Mesendoderm (in vitro differentiated cells): ENCODE measurements around the gene KRTAP5-1.
"Not testable (repeated sequence)": the region's sequence is repeated elsewhere in the genome, so short reads cannot be mapped to it uniquely, and the experiment has no call there.

ENCODE experiments used
- DNase-seq: peaks from one replicate; pipeline ENCODE4 v3.0.0; 2013
- H2AK5ac ChIP-seq: 2 replicates; pipeline ENCODE4 v1.6.1; 2013; ENCODE audit warnings: low read length, inconsistent platforms
- H2BK120ac ChIP-seq: 2 replicates; pipeline ENCODE4 v1.6.1; 2013; ENCODE audit warnings: low read depth, mild to moderate bottlenecking, low read length, moderate library complexity, mixed read lengths
- H2BK15ac ChIP-seq: replicated peaks from 2 replicates; pipeline ENCODE4 v1.6.1; 2013; ENCODE audit warnings: low read depth, mild to moderate bottlenecking, moderate library complexity
- H2BK5ac ChIP-seq: 2 replicates; pipeline ENCODE4 v1.6.1; 2013; ENCODE audit warnings: low read length, inconsistent platforms
- H3K18ac ChIP-seq: 2 replicates; pipeline ENCODE4 v1.6.1; 2013; ENCODE audit warnings: mild to moderate bottlenecking, low read length, mixed read lengths
- H3K23ac ChIP-seq: one replicate; pipeline ENCODE4 v1.6.1; 2013; ENCODE audit warnings: low read length
- H3K27ac ChIP-seq: 2 replicates; pipeline ENCODE4 v1.5.1; 2013; ENCODE audit warnings: low read depth, mild to moderate bottlenecking, inconsistent platforms, low read length, moderate library complexity
- H3K27me3 ChIP-seq: 2 replicates; pipeline ENCODE4 v1.6.1; 2013; ENCODE audit warnings: low read length, control low read depth, mild to moderate bottlenecking, inconsistent platforms; ENCODE audit not compliant: insufficient read depth, poor library complexity
- H3K36me3 ChIP-seq: 2 replicates; pipeline ENCODE4 v1.6.1; 2013; ENCODE audit warnings: low read length, inconsistent platforms; ENCODE audit not compliant: control insufficient read depth, insufficient read depth
- H3K4ac ChIP-seq: one replicate; pipeline ENCODE4 v1.6.1; 2013; ENCODE audit warnings: low read depth, mild to moderate bottlenecking, low read length, moderate library complexity
- H3K4me1 ChIP-seq: 2 replicates; pipeline ENCODE4 v1.6.1; 2013; ENCODE audit warnings: low read depth, low read length, inconsistent platforms; ENCODE audit not compliant: control insufficient read depth
- H3K4me2 ChIP-seq: 2 replicates; pipeline ENCODE4 v1.6.1; 2013; ENCODE audit warnings: low read length
- H3K4me3 ChIP-seq: 2 replicates; pipeline ENCODE4 v1.5.1; 2013; ENCODE audit warnings: mild to moderate bottlenecking, low read length
- H3K56ac ChIP-seq: one replicate; pipeline ENCODE4 v1.6.1; 2013; ENCODE audit warnings: low read length
- H3K79me1 ChIP-seq: 2 replicates; pipeline ENCODE4 v1.6.1; 2013; ENCODE audit warnings: low read length, inconsistent platforms
- H3K79me2 ChIP-seq: 2 replicates; pipeline ENCODE4 v1.6.1; 2013; ENCODE audit warnings: mild to moderate bottlenecking, low read length; ENCODE audit not compliant: control insufficient read depth, insufficient read depth
- H3K9ac ChIP-seq: 2 replicates; pipeline ENCODE4 v1.6.1; 2013; ENCODE audit warnings: low read length, inconsistent platforms
- H4K5ac ChIP-seq: one replicate; pipeline ENCODE4 v1.6.1; 2013; ENCODE audit warnings: low read length
- H4K8ac ChIP-seq: one replicate; pipeline ENCODE4 v1.6.1; 2013; ENCODE audit warnings: low read depth, mild to moderate bottlenecking, control low read depth, low read length, moderate library complexity
- WGBS: extraction: QIAGEN DNeasy Blood & Tissue Kit; methylation state at CpG from one replicate; pipeline ENCODE4 v1.1.7; 2013; ENCODE audit warnings: low lambda C conversion rate, missing lambda C conversion rate; ENCODE audit not compliant: insufficient coverage; ENCODE audit errors: extremely low coverage; 5-methylcytosine and 5-hydroxymethylcytosine counted together

Gene KRTAP5-1

DNA sequence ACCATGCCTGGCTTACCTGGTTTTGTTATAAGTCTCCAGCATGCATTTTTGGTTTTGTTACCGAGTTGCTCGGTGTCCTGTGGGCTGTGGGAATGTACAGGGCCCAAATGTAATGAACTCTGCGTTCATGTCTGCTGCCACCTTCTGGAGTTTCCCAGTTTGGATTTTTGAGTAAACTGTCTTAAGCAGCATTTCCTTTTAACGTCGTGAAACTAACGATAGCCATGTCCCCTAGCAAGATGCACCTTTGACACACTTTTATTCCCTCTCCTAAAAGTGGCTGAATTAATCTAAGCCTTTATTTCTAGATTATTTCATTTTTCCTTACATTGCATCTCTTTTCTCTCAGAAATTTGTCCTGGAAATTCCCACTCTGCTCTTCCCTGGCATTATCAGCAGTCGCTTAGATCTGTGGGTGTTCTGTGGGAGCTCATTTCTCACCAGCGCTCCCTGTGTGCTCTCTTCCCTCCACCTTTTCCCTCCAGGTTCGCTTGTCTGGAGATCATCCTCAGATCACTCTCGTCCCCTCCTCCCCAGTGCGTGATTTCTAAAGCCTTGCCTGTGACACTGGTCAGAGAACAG, 11.0 kb upstream of the KRTAP5-1 start:
- H2AK5ac ChIP-seq, H4K8ac ChIP-seq, H3K79me2 ChIP-seq, H3K56ac ChIP-seq, H2BK15ac ChIP-seq, H3K4ac ChIP-seq, H3K27ac ChIP-seq, H3K4me1 ChIP-seq, H3K23ac ChIP-seq, DNase-seq, H3K27me3 ChIP-seq, H3K36me3 ChIP-seq, H3K4me2 ChIP-seq, H4K5ac ChIP-seq, H2BK120ac ChIP-seq, H3K79me1 ChIP-seq, H2BK5ac ChIP-seq, H3K4me3 ChIP-seq, H3K9ac ChIP-seq, H3K18ac ChIP-seq: not testable (repeated sequence)
- WGBS: no CpG with 5 or more reads among the region's 11 CpGs

DNA sequence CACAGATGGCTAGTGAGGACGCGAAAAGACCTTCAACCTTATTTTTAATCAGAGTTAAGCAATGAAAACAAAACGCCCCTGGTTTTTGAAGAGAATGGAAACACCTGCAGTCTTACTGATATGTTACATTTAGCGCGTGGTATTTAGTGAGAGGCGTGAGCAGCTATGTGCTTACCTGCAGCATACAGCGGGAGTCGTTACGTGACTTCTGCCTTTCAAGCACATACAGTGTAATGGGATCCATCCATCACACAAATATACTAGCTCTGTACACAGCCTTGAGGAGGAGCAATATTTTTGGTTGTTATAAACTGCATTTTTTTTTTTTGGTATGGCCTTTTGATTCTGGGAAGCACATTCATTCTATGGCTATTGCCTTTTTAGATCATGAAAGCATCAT, 7.5 kb upstream of the KRTAP5-1 start:
- Histone ChIP-seq H2BK5ac (no peak overlapping the region), H2BK120ac (no peak overlapping the region), H3K4ac (no peak overlapping the region), H3K79me1 (no peaks in the 10 kb centered on the region), H4K5ac (no peak overlapping the region), H4K8ac (no peak overlapping the region), H2AK5ac (no peak overlapping the region), H3K9ac (no peak overlapping the region), H3K4me2 (no peak overlapping the region), H3K56ac (no peak overlapping the region), H3K27ac (no peak overlapping the region), H3K18ac (no peak overlapping the region), H3K4me3 (no peak overlapping the region), H3K23ac (no peak overlapping the region), H2BK15ac (no peak overlapping the region), H3K79me2 (no peaks in the 10 kb centered on the region), H3K36me3 (no peaks in the 10 kb centered on the region), H3K27me3 (no peaks in the 10 kb centered on the region), H3K4me1 (no peaks in the 10 kb centered on the region)
- no CpG with 5 or more reads among the region's 9 CpGs for WGBS
- no peak for DNase-seq

DNA sequence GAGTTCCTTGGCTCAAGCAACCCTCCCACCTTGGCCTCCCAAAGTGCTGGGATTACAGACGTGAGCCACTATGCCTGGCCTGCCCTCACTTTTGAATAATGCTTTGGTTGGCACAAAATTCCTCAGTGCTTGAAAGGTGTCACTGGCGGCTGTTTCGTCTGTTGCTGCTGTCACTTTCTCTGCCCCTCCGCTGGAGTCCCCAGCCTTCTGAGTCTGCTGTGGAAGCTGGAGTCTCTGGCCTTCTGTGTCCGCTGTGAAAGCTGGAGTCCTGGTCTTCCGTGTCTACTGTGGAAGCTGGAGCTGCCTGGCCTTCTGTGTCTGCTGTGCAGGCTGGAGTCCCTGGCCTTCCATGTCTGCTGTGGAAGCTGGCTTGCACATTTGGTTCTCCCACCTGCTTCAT, 4.9 kb upstream of the KRTAP5-1 start:
- H2BK15ac ChIP-seq: no peak overlapping the region
- no peak overlapping the region for H4K5ac ChIP-seq
- H2BK120ac ChIP-seq: no peak overlapping the region
- no peak overlapping the region for H2BK5ac ChIP-seq
- H3K18ac ChIP-seq: no peak overlapping the region
- no peak overlapping the region for H3K23ac ChIP-seq
- no CpG with 5 or more reads among the region's 6 CpGs for WGBS
- no peak overlapping the region for H3K4ac ChIP-seq
- no peaks in the 10 kb centered on the region for H3K27me3 ChIP-seq
- H3K4me2 ChIP-seq: no peak overlapping the region
- H3K79me2 ChIP-seq: no peaks in the 10 kb centered on the region
- H3K9ac ChIP-seq: no peak overlapping the region
- no peaks in the 10 kb centered on the region for H3K79me1 ChIP-seq
- no peak overlapping the region for H3K27ac ChIP-seq
- H2AK5ac ChIP-seq: no peak overlapping the region
- H3K36me3 ChIP-seq: no peaks in the 10 kb centered on the region
- H3K4me1 ChIP-seq: no peaks in the 10 kb centered on the region
- H3K56ac ChIP-seq: no peak overlapping the region
- H3K4me3 ChIP-seq: no peak overlapping the region
- no peak for DNase-seq
- H4K8ac ChIP-seq: no peak overlapping the region

DNA sequence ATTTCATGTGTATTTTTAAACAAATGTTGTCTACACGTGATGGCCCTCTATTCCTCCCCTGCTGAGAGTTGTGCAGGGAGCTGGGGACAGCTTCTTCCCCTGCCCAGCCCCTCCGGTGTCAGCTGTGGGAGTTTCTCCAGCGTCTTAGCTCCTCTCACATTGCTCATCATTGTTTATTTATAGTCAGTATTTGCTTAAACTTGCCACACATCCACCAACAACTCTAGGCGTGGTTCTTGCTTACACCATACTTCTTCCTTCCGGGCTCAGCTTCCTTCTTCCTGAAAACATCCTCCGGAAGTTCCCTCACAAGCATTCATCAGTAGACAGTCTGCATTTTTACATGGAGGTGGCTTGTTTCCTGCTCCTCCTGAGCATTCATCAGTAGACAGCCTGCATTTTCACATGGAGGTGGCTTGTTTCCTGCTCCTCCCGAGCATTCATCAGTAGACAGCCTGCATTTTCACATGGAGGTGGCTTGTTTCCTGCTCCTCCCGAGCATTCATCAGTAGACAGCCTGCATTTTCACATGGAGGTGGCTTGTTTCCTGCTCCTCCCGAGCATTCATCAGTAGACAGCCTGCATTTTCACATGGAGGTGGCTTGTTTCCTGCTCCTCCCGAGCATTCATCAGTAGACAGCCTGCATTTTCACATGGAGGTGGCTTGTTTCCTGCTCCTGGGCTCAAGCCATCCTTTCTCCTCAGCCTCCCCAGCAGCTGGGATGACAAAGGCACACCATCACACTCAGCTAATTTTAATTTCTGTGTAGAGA, 4.3 kb upstream of the KRTAP5-1 start:
- H3K4me3 ChIP-seq, H3K27me3 ChIP-seq, H2BK120ac ChIP-seq, H3K9ac ChIP-seq, H4K5ac ChIP-seq, H2AK5ac ChIP-seq, DNase-seq, H3K4me2 ChIP-seq, H2BK5ac ChIP-seq, H3K18ac ChIP-seq, H3K27ac ChIP-seq, H4K8ac ChIP-seq, H2BK15ac ChIP-seq, H3K79me2 ChIP-seq, H3K79me1 ChIP-seq, H3K56ac ChIP-seq, H3K23ac ChIP-seq, H3K36me3 ChIP-seq, H3K4ac ChIP-seq, H3K4me1 ChIP-seq: not testable (repeated sequence)
- WGBS: no CpG with 5 or more reads among the region's 10 CpGs

DNA sequence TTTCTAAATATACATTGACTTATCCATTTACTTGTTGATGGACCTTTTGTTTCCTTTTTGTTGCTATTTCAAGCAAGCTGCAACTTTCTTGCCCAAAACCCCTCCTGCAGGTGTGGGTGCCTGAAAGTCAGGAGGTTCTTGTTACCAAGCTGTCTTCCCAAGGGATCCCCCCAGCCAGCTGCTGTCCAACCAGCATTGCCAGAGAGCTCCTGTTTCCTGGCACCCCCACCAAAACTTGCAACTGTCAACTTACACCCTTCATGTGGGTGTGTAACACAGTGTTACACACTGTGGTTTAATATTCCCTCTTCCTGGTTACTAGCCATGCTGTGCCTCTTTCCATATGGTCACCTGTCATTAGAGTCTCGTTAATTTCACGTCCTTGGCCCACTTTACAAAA, 1.6 kb upstream of the KRTAP5-1 start:
- H3K4me1 ChIP-seq: no peaks in the 10 kb centered on the region
- H3K56ac ChIP-seq: no peak overlapping the region
- H2BK120ac ChIP-seq: no peak overlapping the region
- WGBS: no CpG with 5 or more reads among the region's 2 CpGs
- H3K27ac ChIP-seq: no peak overlapping the region
- H3K79me2 ChIP-seq: no peaks in the 10 kb centered on the region
- no peak overlapping the region for H4K8ac ChIP-seq
- H2BK5ac ChIP-seq: no peak overlapping the region
- no peak overlapping the region for H3K18ac ChIP-seq
- no peak overlapping the region for H2BK15ac ChIP-seq
- no peaks in the 10 kb centered on the region for H3K79me1 ChIP-seq
- H3K4me3 ChIP-seq: no peak overlapping the region
- no peak overlapping the region for H3K4me2 ChIP-seq
- no peak for DNase-seq
- H3K9ac ChIP-seq: no peak overlapping the region
- H3K4ac ChIP-seq: no peak overlapping the region
- H3K23ac ChIP-seq: no peak overlapping the region
- no peaks in the 10 kb centered on the region for H3K36me3 ChIP-seq
- H3K27me3 ChIP-seq: no peaks in the 10 kb centered on the region
- no peak overlapping the region for H2AK5ac ChIP-seq
- no peak overlapping the region for H4K5ac ChIP-seq

DNA sequence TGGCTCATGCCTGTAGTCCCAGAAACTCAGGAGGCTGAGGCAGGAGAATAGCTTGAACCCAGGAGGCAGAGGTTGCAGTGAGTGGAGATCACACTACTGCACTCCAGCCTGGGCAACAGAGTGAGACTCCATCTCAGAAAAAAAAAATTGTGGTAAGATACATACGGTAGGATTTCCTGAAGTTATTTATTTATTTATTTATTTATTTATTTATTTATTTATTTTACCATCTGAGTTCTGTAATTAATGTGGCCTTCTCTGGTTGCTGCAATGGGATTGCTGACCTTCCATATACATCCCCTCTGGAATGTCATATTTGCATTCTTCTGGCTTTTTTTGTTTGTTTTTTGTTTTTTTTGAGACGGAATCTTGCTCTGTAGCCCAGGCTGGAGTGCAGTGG, 2.2 kb downstream of the KRTAP5-1 start:
- DNase-seq, H2BK5ac ChIP-seq: not testable (repeated sequence)
- WGBS: no CpG with 5 or more reads among the region's 2 CpGs

More for the DNA sequence above, 2.2 kb downstream of the KRTAP5-1 start:
- H3K4me2 ChIP-seq, H2BK120ac ChIP-seq, H3K27ac ChIP-seq, H3K23ac ChIP-seq, H3K4me3 ChIP-seq, H4K5ac ChIP-seq, H4K8ac ChIP-seq, H3K79me2 ChIP-seq, H2AK5ac ChIP-seq, H3K36me3 ChIP-seq, H3K4ac ChIP-seq, H3K9ac ChIP-seq, H3K4me1 ChIP-seq, H3K79me1 ChIP-seq, H2BK15ac ChIP-seq, H3K56ac ChIP-seq, H3K27me3 ChIP-seq, H3K18ac ChIP-seq: not testable (repeated sequence)
